Measurements from ENCODE around the gene SUPV3L1. TPM values are rescaled to one million over a fixed set of nuclear protein-coding genes. Genes with fewer than 3 reads are reported as not detected.

SUPV3L1 gene
- total RNA-seq, 1 donor from 2014 or later = 45.0 TPM

DNA sequence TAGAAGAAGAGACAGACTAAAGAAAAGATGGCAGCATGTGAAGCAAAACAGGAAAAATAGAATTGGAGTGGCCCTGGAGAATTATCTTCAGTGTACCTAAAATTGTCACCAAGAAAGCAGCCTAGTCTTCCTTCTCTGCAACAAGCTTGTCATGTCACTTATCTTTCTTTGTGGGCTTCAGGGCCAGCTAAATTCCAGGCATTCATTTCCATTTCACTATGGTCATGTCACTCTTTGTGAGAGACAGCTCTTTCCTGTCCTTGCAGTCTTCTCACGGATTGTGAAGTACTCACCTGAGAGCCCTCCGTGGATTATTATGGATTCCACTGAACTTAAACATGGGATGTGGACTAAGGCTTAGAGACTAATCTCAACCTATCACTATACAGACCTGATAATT is 31.1 kb downstream of the SUPV3L1 start:
- Mint-ChIP-seq H3K27ac (ENCODE audit: unreplicated experiment) (no peak overlapping the region), H3K36me3 (ENCODE audit: unreplicated experiment) (no peaks in the 10 kb centered on the region), H3K4me3 (ENCODE audit: unreplicated experiment) (no peak overlapping the region), H3K4me1 (ENCODE audit: low read depth, unreplicated experiment) (no peaks in the 10 kb centered on the region), H3K27me3 (ENCODE audit: unreplicated experiment) (no peaks in the 10 kb centered on the region), H3K9me3 (ENCODE audit: unreplicated experiment) (peaks cover 2% of the 10 kb centered on the region)
- DNase-seq = no peak
- TF ChIP-seq, protein P1, sequence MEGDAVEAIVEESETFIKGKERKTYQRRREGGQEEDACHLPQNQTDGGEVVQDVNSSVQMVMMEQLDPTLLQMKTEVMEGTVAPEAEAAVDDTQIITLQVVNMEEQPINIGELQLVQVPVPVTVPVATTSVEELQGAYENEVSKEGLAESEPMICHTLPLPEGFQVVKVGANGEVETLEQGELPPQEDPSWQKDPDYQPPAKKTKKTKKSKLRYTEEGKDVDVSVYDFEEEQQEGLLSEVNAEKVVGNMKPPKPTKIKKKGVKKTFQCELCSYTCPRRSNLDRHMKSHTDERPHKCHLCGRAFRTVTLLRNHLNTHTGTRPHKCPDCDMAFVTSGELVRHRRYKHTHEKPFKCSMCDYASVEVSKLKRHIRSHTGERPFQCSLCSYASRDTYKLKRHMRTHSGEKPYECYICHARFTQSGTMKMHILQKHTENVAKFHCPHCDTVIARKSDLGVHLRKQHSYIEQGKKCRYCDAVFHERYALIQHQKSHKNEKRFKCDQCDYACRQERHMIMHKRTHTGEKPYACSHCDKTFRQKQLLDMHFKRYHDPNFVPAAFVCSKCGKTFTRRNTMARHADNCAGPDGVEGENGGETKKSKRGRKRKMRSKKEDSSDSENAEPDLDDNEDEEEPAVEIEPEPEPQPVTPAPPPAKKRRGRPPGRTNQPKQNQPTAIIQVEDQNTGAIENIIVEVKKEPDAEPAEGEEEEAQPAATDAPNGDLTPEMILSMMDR (IDR thresholded peaks at IDR 0.05; ENCODE audit: partially characterized antibody, unreplicated experiment) = no peak

GRCh38 chr10:69211524-69211923 is 31.5 kb downstream of the SUPV3L1 start:
- no peak for DNase-seq
- H3K9me3 Mint-ChIP-seq (ENCODE audit: unreplicated experiment) = peaks cover 2% of the 10 kb centered on the region
- no peaks in the 10 kb centered on the region for H3K27me3 Mint-ChIP-seq (ENCODE audit: unreplicated experiment)
- TF ChIP-seq, protein P1 (IDR thresholded peaks at IDR 0.05; ENCODE audit: partially characterized antibody, unreplicated experiment) = no peak
- H3K36me3 Mint-ChIP-seq (ENCODE audit: unreplicated experiment) = no peaks in the 10 kb centered on the region
- no peak overlapping the region for H3K27ac Mint-ChIP-seq (ENCODE audit: unreplicated experiment)
- H3K4me1 Mint-ChIP-seq (ENCODE audit: low read depth, unreplicated experiment) = no peaks in the 10 kb centered on the region
- H3K4me3 Mint-ChIP-seq (ENCODE audit: unreplicated experiment) = no peak overlapping the region

DNA sequence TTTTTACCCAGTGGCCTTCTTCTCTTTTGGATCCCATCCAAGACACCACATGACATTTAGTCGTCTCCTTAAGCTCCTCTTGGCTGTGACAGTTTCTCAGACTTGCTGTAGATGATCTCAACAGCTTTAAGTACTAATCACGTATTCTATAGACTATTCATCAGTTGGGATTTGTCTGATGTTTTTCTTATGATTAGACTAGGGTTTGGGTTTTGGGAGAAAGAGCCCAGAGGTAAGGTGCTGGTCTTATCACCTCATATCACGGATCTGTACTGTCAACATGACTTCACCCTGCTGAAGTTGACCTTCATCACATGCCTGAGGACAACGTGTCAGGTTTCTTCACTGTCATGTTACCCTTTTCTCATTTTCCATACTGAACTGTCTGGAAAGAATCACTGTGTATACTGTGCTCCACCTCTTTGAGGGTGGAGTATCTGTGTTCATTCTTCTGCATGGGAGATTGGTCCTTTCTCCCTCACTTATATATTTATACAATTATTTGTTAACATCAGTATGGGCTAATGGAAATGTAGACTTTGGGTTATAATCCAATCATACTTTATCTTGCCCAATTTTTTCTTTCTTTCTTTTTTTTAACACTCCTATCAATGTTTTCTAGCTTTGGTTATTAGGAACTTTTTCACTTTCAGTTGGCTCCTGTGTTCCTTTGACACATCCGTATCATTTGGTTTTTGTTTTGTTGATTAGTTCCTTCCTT is 33.7 kb downstream of the SUPV3L1 start:
- Mint-ChIP-seq H3K9me3 (ENCODE audit: unreplicated experiment) (peaks cover 2% of the 10 kb centered on the region), H3K36me3 (ENCODE audit: unreplicated experiment) (no peaks in the 10 kb centered on the region), H3K4me3 (ENCODE audit: unreplicated experiment) (no peak overlapping the region), H3K4me1 (ENCODE audit: low read depth, unreplicated experiment) (no peaks in the 10 kb centered on the region), H3K27me3 (ENCODE audit: unreplicated experiment) (no peaks in the 10 kb centered on the region), H3K27ac (ENCODE audit: unreplicated experiment) (no peak overlapping the region)
- DNase-seq = no peak
- TF ChIP-seq, protein P1 (IDR thresholded peaks at IDR 0.05; ENCODE audit: partially characterized antibody, unreplicated experiment) = no peak

DNA sequence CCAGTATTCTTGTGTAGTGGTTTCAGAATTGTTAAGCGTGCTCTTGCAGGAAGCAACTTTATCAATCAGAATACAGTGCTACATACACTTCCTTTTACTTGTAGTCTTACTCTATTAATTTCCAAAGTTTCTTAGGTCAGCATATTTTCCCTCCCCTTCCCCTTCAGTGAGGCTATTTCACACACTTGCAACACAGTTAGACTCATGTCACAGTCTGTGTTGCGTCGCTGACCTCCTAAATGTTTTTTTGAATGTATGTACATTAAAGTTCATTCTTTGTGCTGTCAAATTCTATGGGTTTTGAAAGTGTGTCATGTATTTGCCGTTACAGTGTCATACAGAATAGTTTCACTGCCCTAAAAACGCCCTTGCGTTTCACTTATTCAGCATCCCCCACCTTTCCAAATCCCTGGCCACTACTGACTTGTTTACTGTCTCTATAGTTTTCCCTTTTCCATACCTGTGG is 34.7 kb downstream of the SUPV3L1 start:
- Mint-ChIP-seq H3K27ac (ENCODE audit: unreplicated experiment) (no peak overlapping the region), H3K27me3 (ENCODE audit: unreplicated experiment) (no peaks in the 10 kb centered on the region), H3K36me3 (ENCODE audit: unreplicated experiment) (no peaks in the 10 kb centered on the region), H3K9me3 (ENCODE audit: unreplicated experiment) (peaks cover 2% of the 10 kb centered on the region), H3K4me1 (ENCODE audit: low read depth, unreplicated experiment) (no peaks in the 10 kb centered on the region), H3K4me3 (ENCODE audit: unreplicated experiment) (no peak overlapping the region)
- TF ChIP-seq, protein P1 (IDR thresholded peaks at IDR 0.05; ENCODE audit: partially characterized antibody, unreplicated experiment) = no peak
- DNase-seq = no peak

- peaks cover 3% of the 10 kb centered on the region for H3K27me3 Mint-ChIP-seq (ENCODE audit: unreplicated experiment)
- H3K9me3 Mint-ChIP-seq (ENCODE audit: unreplicated experiment) = peaks cover 2% of the 10 kb centered on the region
- DNase-seq = no peak
- no peak overlapping the region for H3K27ac Mint-ChIP-seq (ENCODE audit: unreplicated experiment)
- no peaks in the 10 kb centered on the region for H3K36me3 Mint-ChIP-seq (ENCODE audit: unreplicated experiment)
- H3K4me3 Mint-ChIP-seq (ENCODE audit: unreplicated experiment) = no peak overlapping the region
- H3K4me1 Mint-ChIP-seq (ENCODE audit: low read depth, unreplicated experiment) = no peaks in the 10 kb centered on the region
- TF ChIP-seq, protein P1 (IDR thresholded peaks at IDR 0.05; ENCODE audit: partially characterized antibody, unreplicated experiment) = no peak
Observed at GRCh38 chr10:69215405-69216171, 35.6 kb downstream of the SUPV3L1 start.
